HepG2 (cell line): ENCODE data around the gene OPRL1. TPM values are rescaled to one million over a fixed set of nuclear protein-coding genes. Genes with fewer than 3 reads are reported as not detected.

Source experiments
- ATAC-seq: fragments of 200-7000 bp; cut with Tn5 transposase; 3 replicates; pipeline ENCODE4 v1.9.1; 2020; ENCODE audit warnings: mild to moderate bottlenecking, moderate library complexity
- BruUV-seq: library from RNA; stranded (reverse); fragments of 400-500 nt; replicated peaks from 2 replicates; lab custom pipeline; 2021; lab: Mats Ljungman, UMichigan
- CTCF ChIA-PET: fragments of 300-600 bp; formaldehyde crosslinking; extraction: SDS; loops from one replicate; lab custom pipeline; 2021; ENCODE audit warnings: low total read pairs, inconsistent platforms, low intra/inter-chr PET ratio; lab: Yijun Ruan, JAX
- POLR2A ChIA-PET: fragments of 350-600 bp; sonication (Branson Sonifier 250); formaldehyde crosslinking; loops from one replicate; lab custom pipeline; 2020; ENCODE audit warnings: antibody characterized with exemption, inconsistent platforms; lab: Yijun Ruan, JAX
- DNase-seq: peaks from one replicate; pipeline ENCODE4 v3.0.0-alpha.2; 2015; ENCODE audit warnings: low spot score
- FAIRE-seq: peaks from 3 replicates; lab custom pipeline; 2011; peaks lifted over from hg19 to GRCh38; lab: Jason Lieb, UNC
- H2AFZ ChIP-seq: one replicate; pipeline ENCODE4 v1.6.1; 2011; ENCODE audit warnings: low read length, inconsistent platforms
- H3K27ac ChIP-seq: fragments of 300-600 bp; 3 replicates; pipeline ENCODE4 v1.8.0; 2011; ENCODE audit warnings: mixed run types, mild to moderate bottlenecking, mixed read lengths, low read length, inconsistent platforms; ENCODE audit not compliant: insufficient read depth; ENCODE audit errors: extremely low read length
- H3K27me3 ChIP-seq, 2 experiments: fragments of 200-600 bp in 1 of 2; 2 replicates in 1 of 2; 3 replicates in 1 of 2; pipeline versions ENCODE4 v1.6.0 to v1.8.0; 2011; ENCODE audit warnings: low read length in 2 of 2, mild to moderate bottlenecking in 2 of 2, moderate library complexity in 2 of 2, inconsistent platforms in 1 of 2; ENCODE audit not compliant: insufficient read depth in 2 of 2, control insufficient read depth in 1 of 2
- H3K36me3 ChIP-seq, 2 experiments: fragments of 200-600 bp in 1 of 2; replicated peaks in 1 of 2; 2 replicates in 1 of 2; 3 replicates in 1 of 2; pipeline versions ENCODE4 v1.5.1 to v1.8.0; 2011; ENCODE audit warnings: low read length in 2 of 2, inconsistent platforms in 1 of 2; ENCODE audit not compliant: insufficient read depth in 2 of 2, control insufficient read depth in 1 of 2
- H3K4me1 ChIP-seq: 2 replicates; pipeline ENCODE4 v1.5.1; 2012; ENCODE audit warnings: low read length, inconsistent platforms; ENCODE audit not compliant: insufficient read depth
- H3K4me2 ChIP-seq: 2 replicates; pipeline ENCODE4 v1.6.0; 2011; ENCODE audit warnings: low read depth, low read length, inconsistent platforms
- H3K4me3 ChIP-seq, 3 experiments: fragments of 200-600 bp in 1 of 3; sonication (generic), shearing (Covaris generic) in 1 of 3; replicated peaks in 1 of 3; 2 replicates each; pipeline ENCODE4 v1.5.1; 2011 to 2016; ENCODE audit warnings: low read length in 3 of 3, inconsistent platforms in 2 of 3, low read depth in 2 of 3, mild to moderate bottlenecking in 2 of 3, control low read depth in 1 of 3, mixed read lengths in 1 of 3; ENCODE audit not compliant: insufficient read depth in 1 of 3
- H3K79me2 ChIP-seq: one replicate; pipeline ENCODE4 v1.6.1; 2011; ENCODE audit warnings: low read length, inconsistent platforms; ENCODE audit not compliant: insufficient read depth
- H3K9ac ChIP-seq: 2 replicates; pipeline ENCODE4 v1.6.0; 2011; ENCODE audit warnings: mild to moderate bottlenecking, low read depth, low read length, inconsistent platforms; ENCODE audit not compliant: insufficient read depth
- H3K9me3 ChIP-seq: 2 replicates; pipeline ENCODE4 v1.5.1; 2012; ENCODE audit warnings: mild to moderate bottlenecking, low read length
- H4K20me1 ChIP-seq: 2 replicates; pipeline ENCODE4 v1.6.0; 2011; ENCODE audit warnings: inconsistent platforms, mild to moderate bottlenecking, low read length, moderate library complexity; ENCODE audit not compliant: insufficient read depth
- FIP1L1 ChIP-seq: fragments of 200-400 bp; formaldehyde crosslinking; IDR thresholded peaks from 2 replicates; pipeline ENCODE4 v1.6.1; 2018; ENCODE audit warnings: low read depth, mild to moderate bottlenecking, low read length, moderate library complexity, borderline replicate concordance; ENCODE audit not compliant: insufficient read depth
- GPN1 ChIP-seq: sonication (generic); formaldehyde crosslinking; IDR thresholded peaks from 2 replicates; pipeline ENCODE4 v1.5.1; 2020; ENCODE audit warnings: missing genetic modification reagents, borderline replicate concordance
- NFKB2 ChIP-seq: sonication (generic); formaldehyde crosslinking; IDR thresholded peaks from 2 replicates; pipeline ENCODE4 v1.4.0; 2020; ENCODE audit warnings: missing genetic modification reagents, borderline replicate concordance
- PTBP1 ChIP-seq: fragments of 200-400 bp; formaldehyde crosslinking; IDR thresholded peaks from 2 replicates; pipeline ENCODE4 v1.6.1; 2018; ENCODE audit warnings: low read length, low read depth; ENCODE audit not compliant: poor library complexity, severe bottlenecking
- RFXANK ChIP-seq: IDR thresholded peaks from 2 replicates; pipeline ENCODE4 v1.6.1; 2016
- SMAD1 ChIP-seq: sonication (generic); formaldehyde crosslinking; IDR thresholded peaks from 2 replicates; pipeline ENCODE4 v1.4.0; 2020; ENCODE audit warnings: missing genetic modification reagents, low read depth, mild to moderate bottlenecking, borderline replicate concordance
- SPEN ChIP-seq: sonication (generic); formaldehyde crosslinking; IDR thresholded peaks from 2 replicates; pipeline ENCODE4 v1.5.1; 2020; ENCODE audit warnings: low read depth, mild to moderate bottlenecking, missing genetic modification reagents
- TBX2 ChIP-seq: sonication (generic); formaldehyde crosslinking; IDR thresholded peaks from 2 replicates; pipeline ENCODE4 v1.5.0; 2020; ENCODE audit warnings: missing genetic modification reagents, mild to moderate bottlenecking, borderline replicate concordance
- TRIM24 ChIP-seq: sonication (generic); formaldehyde crosslinking; IDR thresholded peaks from 2 replicates; pipeline ENCODE4 v1.8.0; 2022; ENCODE audit warnings: mild to moderate bottlenecking, missing genetic modification reagents
- ZFP36L1 ChIP-seq: sonication (generic); formaldehyde crosslinking; IDR thresholded peaks from 2 replicates; pipeline ENCODE4 v1.8.0; 2022; ENCODE audit warnings: mild to moderate bottlenecking, missing genetic modification reagents, moderate library complexity
- ZFYVE20 ChIP-seq: sonication (generic); formaldehyde crosslinking; IDR thresholded peaks from 2 replicates; pipeline ENCODE4 v1.8.0; 2023; ENCODE audit warnings: low read depth, mild to moderate bottlenecking, moderate library complexity, missing genetic modification reagents, borderline replicate concordance
- ZMYM4 ChIP-seq: sonication (generic); formaldehyde crosslinking; IDR thresholded peaks from 2 replicates; pipeline ENCODE4 v1.8.1; 2023; ENCODE audit warnings: mild to moderate bottlenecking, missing genetic modification reagents
- ZNF143 ChIP-seq: sonication (generic); formaldehyde crosslinking; IDR thresholded peaks from 2 replicates; pipeline ENCODE4 v1.4.0; 2020; ENCODE audit warnings: missing genetic modification reagents
- ZNF841 ChIP-seq: sonication (generic); formaldehyde crosslinking; IDR thresholded peaks from 2 replicates; pipeline ENCODE4 v1.8.1; 2023; ENCODE audit warnings: missing genetic modification reagents, borderline replicate concordance
- ZSCAN25 ChIP-seq: sonication (generic); formaldehyde crosslinking; IDR thresholded peaks from 2 replicates; pipeline ENCODE4 v1.8.0; 2022; ENCODE audit warnings: mild to moderate bottlenecking, missing genetic modification reagents
- WGBS: methylation state at CpG from one replicate; pipeline ENCODE4 v1.1.6; 2017; ENCODE audit warnings: low lambda C conversion rate; 5-methylcytosine and 5-hydroxymethylcytosine counted together
- in situ Hi-C: cut with HindIII; loops from 2 replicates; pipeline ENCODE4 v1.10.0; 2017; ENCODE audit warnings: low pct_unique_long_range_greater_than_20kb; ENCODE audit not compliant: extremely low pct_ligation_motif_present
- intact Hi-C: fragments of 100-400 bp; cut with micrococcal nuclease; formaldehyde crosslinking; loops from one replicate; pipeline ENCODE4 v1.10.0; 2022; ENCODE audit not compliant: unreplicated experiment
- polyA plus RNA-seq, 8 experiments: library from polyadenylated mRNA; depleted of rRNA in 3 of 8; stranded (reverse) in 7 of 8; unstranded in 1 of 8; fragments of >200 nt; fragmentation: Illumina TruSeq in 4 of 8; extraction: Trizol in 4 of 8; gene quantifications; 2 replicates each; pipeline versions ENCODE4 v1.2.1 to v1.2.3, GENCODE V29; 2011 to 2016; ENCODE audit warnings: low read depth in 4 of 8, missing spikeins in 1 of 8, mixed read lengths in 1 of 8; ENCODE audit not compliant: insufficient read depth in 1 of 8
- total RNA-seq, 5 experiments: library from RNA; depleted of rRNA; stranded (reverse); fragments of >200 nt; fragmentation: Illumina TruSeq; extraction: Trizol; gene quantifications; 2 replicates each; pipeline ENCODE4 v1.2.3, GENCODE V29; 2016; ENCODE audit warnings: low read depth in 1 of 5
- TF ChIP-seq, protein P1 (sequence below): IDR thresholded peaks from 2 replicates; pipeline ENCODE4 v1.6.1; 2016; ENCODE audit warnings: missing compliant biosample characterization, missing genetic modification reagents, borderline replicate concordance
- TF ChIP-seq, protein P2 (sequence below): IDR thresholded peaks from 2 replicates; pipeline ENCODE4 v1.6.1; 2016; ENCODE audit warnings: mild to moderate bottlenecking
- TF ChIP-seq, protein P3 (sequence below): sonication (generic); formaldehyde crosslinking; IDR thresholded peaks from 2 replicates; pipeline ENCODE4 v1.4.0; 2020; ENCODE audit warnings: missing genetic modification reagents

Gene OPRL1
- total and polyA plus RNA-seq, 2 of the 13 experiments (the other 11 are each of a cell fraction or from before 2014, with no cell fraction given) = 0.35 to 0.71 TPM

DNA sequence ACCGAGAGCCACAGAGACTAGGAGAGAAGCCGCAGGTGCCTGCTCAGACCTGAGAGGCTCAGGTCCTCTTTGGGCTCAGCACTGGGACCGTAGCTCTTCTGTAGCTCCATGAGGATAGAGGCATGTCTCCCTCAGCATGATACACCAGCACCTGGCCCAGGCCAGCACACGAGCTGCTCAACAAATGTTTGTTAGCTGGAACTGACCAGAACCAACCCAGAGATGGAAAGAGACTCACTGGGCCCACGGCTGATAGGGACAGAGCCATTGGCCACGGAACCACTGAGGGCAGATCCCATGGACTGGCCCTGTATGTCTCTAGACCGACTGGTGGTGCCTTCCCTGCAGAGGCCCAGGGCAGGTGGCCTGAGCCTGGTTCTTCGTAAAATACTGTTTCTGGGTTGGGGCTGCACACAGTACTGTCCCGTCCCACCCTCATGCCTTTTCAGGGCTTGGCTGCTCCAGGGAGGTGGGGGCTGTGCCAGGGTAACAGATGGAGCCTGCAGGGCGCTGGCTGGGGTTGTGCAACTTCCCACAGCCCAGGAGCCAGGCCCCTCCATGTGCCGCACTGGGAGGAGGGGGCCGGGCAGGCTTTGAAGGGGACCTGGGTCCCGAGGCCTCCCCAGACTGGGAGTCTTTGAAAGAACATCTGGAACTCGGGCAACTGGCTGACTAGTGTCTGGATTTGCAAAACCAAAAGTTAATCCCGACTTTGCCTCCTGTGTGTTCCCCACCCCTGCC lies 38.7 kb upstream of the OPRL1 start:
- FAIRE-seq (peak; percentile 79), DNase-seq (peak; percentile 67), ATAC-seq (peak; percentile 35)
- peak overlapping the region; percentile 86 for H3K9ac ChIP-seq
- H3K9me3 ChIP-seq = no peaks in the 10 kb centered on the region
- H3K27me3 ChIP-seq = no peaks in the 10 kb centered on the region
- peaks cover 77% of the 10 kb centered on the region for H3K4me1 ChIP-seq
- H4K20me1 ChIP-seq = no peaks in the 10 kb centered on the region
- intact Hi-C loops = no loop called here
- ChIA-PET CTCF (no interaction called here), POLR2A (interaction anchor here (3.6 to 10.1 kb wide), 4 partner anchors 12 to 61 kb away, joined by 32 to 252 read pairs (median 40); partner anchors contain the start of genes PRPF6, SAMD10, SOX18 and TCEA2)
- no peaks in the 10 kb centered on the region for H3K36me3 ChIP-seq
- peak overlapping the region; percentile 94 for H3K4me2 ChIP-seq
- no TSS peak for BruUV-seq
- in situ Hi-C loops = no loop called here
- H3K4me3 ChIP-seq = peak overlapping the region; percentile 70 to 89 (median 89)
- H3K79me2 ChIP-seq = peaks cover 16% of the 10 kb centered on the region
- peak overlapping the region; percentile 45 for H3K27ac ChIP-seq
- H2AFZ ChIP-seq = no peak overlapping the region
- 8% methylated on average over 12 of the region's 15 CpGs for WGBS
- TF ChIP-seq SPEN (no peak), TRIM24 (CRISPR knock-in tag) (no peak), NFKB2 (CRISPR knock-in tag) (peak; percentile 65; the same call in 1 of the 2 replicates), ZNF143 (CRISPR knock-in tag) (no peak), ZFYVE20 (peak; percentile 36; the same call in 1 of the 2 replicates), ZNF841 (CRISPR knock-in tag) (no peak), ZMYM4 (CRISPR knock-in tag) (0 out of 2 replicates have a peak, but pooled peaks have one; percentile 49), ZSCAN25 (CRISPR knock-in tag) (peak; percentile 35; the same call in 1 of the 2 replicates), RFXANK (CRISPR knock-in tag) (no peak), PTBP1 (no peak), FIP1L1 (no peak), TBX2 (CRISPR knock-in tag) (peak; percentile 54; the same call in 1 of the 2 replicates), SMAD1 (CRISPR knock-in tag) (no peak), GPN1 (0 out of 2 replicates have a peak, but pooled peaks have one; percentile 21), ZFP36L1 (CRISPR knock-in tag) (no peak)
- TF ChIP-seq, protein P1, sequence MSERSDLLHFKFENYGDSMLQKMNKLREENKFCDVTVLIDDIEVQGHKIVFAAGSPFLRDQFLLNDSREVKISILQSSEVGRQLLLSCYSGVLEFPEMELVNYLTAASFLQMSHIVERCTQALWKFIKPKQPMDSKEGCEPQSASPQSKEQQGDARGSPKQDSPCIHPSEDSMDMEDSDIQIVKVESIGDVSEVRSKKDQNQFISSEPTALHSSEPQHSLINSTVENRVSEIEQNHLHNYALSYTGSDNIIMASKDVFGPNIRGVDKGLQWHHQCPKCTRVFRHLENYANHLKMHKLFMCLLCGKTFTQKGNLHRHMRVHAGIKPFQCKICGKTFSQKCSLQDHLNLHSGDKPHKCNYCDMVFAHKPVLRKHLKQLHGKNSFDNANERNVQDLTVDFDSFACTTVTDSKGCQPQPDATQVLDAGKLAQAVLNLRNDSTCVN (CRISPR knock-in tag) = 0 out of 2 replicates have a peak, but pooled peaks have one; percentile 58
- TF ChIP-seq, protein P2, sequence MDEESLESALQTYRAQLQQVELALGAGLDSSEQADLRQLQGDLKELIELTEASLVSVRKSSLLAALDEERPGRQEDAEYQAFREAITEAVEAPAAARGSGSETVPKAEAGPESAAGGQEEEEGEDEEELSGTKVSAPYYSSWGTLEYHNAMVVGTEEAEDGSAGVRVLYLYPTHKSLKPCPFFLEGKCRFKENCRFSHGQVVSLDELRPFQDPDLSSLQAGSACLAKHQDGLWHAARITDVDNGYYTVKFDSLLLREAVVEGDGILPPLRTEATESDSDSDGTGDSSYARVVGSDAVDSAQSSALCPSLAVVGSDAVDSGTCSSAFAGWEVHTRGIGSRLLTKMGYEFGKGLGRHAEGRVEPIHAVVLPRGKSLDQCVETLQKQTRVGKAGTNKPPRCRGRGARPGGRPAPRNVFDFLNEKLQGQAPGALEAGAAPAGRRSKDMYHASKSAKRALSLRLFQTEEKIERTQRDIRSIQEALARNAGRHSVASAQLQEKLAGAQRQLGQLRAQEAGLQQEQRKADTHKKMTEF (CRISPR knock-in tag) = no peak; the same call in 1 of the 2 replicates
- TF ChIP-seq, protein P3, sequence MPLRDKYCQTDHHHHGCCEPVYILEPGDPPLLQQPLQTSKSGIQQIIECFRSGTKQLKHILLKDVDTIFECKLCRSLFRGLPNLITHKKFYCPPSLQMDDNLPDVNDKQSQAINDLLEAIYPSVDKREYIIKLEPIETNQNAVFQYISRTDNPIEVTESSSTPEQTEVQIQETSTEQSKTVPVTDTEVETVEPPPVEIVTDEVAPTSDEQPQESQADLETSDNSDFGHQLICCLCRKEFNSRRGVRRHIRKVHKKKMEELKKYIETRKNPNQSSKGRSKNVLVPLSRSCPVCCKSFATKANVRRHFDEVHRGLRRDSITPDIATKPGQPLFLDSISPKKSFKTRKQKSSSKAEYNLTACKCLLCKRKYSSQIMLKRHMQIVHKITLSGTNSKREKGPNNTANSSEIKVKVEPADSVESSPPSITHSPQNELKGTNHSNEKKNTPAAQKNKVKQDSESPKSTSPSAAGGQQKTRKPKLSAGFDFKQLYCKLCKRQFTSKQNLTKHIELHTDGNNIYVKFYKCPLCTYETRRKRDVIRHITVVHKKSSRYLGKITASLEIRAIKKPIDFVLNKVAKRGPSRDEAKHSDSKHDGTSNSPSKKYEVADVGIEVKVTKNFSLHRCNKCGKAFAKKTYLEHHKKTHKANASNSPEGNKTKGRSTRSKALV (CRISPR knock-in tag) = peak; percentile 75
